H1 (cell line): ENCODE measurements around the gene CFAP100. TPM values are rescaled to one million over a fixed set of nuclear protein-coding genes. Genes with fewer than 3 reads are reported as not detected.

Source experiments
- ATF2 ChIP-seq: IDR thresholded peaks from 2 replicates; pipeline ENCODE4 v1.6.1; 2012; ENCODE audit warnings: low read length, inconsistent platforms
- EZH2 ChIP-seq: fragments of 200-600 bp; sonication (generic); IDR thresholded peaks from 2 replicates; pipeline ENCODE4 v1.7.1; 2012; ENCODE audit warnings: low read depth, mild to moderate bottlenecking, moderate library complexity, low read length, inconsistent platforms; ENCODE audit not compliant: severe bottlenecking
- JUND ChIP-seq: IDR thresholded peaks from 2 replicates; pipeline ENCODE4 v1.6.1; 2011; ENCODE audit warnings: mild to moderate bottlenecking, improper control_type of control experiment, low read length
- TEAD4 ChIP-seq: IDR thresholded peaks from 2 replicates; pipeline ENCODE4 v1.6.1; 2012; ENCODE audit warnings: low read depth, low read length, inconsistent platforms, mixed read lengths
- polyA plus RNA-seq, 7 experiments: library from polyadenylated mRNA; depleted of rRNA in 3 of 7; stranded (reverse) in 5 of 7; unstranded in 2 of 7; fragments of >200 nt in 5 of 7; fragments of 200-250 nt in 2 of 7; gene quantifications; 1 replicate in 5 of 7; 2 replicates in 1 of 7; 4 replicates in 1 of 7; pipeline versions ENCODE4 v1.2.1 to v1.2.3, GENCODE V29; 2011 to 2013; ENCODE audit warnings: missing spikeins in 2 of 7, mixed read lengths in 2 of 7
- total RNA-seq: library from RNA; stranded (reverse); fragmentation: NEBNext Ultra II Directional; extraction: Animal tissue kit (Norgen Biotek cat#: 25700); gene quantifications from 2 replicates; pipeline ENCODE4 v1.2.1, GENCODE V29; 2021

CFAP100 gene
- total and polyA plus RNA-seq, 2 of the 8 experiments (the other 6 are each of a cell fraction or from before 2014, with no cell fraction given): 0.17 TPM; not detected in 1

- TF ChIP-seq ATF2 (no peak), JUND (no peak), TEAD4 (no peak), EZH2 (no peak)
- TF ChIP-seq, all 59 proteins: peak for 0
These were observed 4.0 kb downstream of the CFAP100 start (continued) for GRCh38 chr3:126398423-126399350.
